Kidney (tissue), 14 donors: Measurements from ENCODE around the gene USH1G. TPM values are rescaled to one million over a fixed set of nuclear protein-coding genes. Genes with fewer than 3 reads are reported as not detected.
A peak's percentile ranks its signal among the peaks of the same experiment; 100 is the strongest.

Source experiments
- DNase-seq, 5 donors: peaks; one replicate each; pipeline ENCODE4 v3.0.0-alpha.2; 2013 to 2020
- FAIRE-seq: peaks from 2 replicates; lab custom pipeline; 2012; peaks lifted over from hg19 to GRCh38; lab: Jason Lieb, UNC
- H3K27ac ChIP-seq, 2 donors: one replicate each; pipeline ENCODE4 v1.7.0; 2013; ENCODE audit warnings: low read depth in 2 of 2, low read length in 2 of 2, inconsistent platforms in 1 of 2
- H3K27me3 ChIP-seq: one replicate; pipeline ENCODE4 v1.7.1; 2013; ENCODE audit warnings: low read length, inconsistent platforms; ENCODE audit not compliant: control insufficient read depth, insufficient read depth
- H3K36me3 ChIP-seq, 3 donors: one replicate each; pipeline versions ENCODE4 v1.7.0 to v1.7.1; 2013; ENCODE audit warnings: low read length in 3 of 3, control low read depth in 1 of 3, inconsistent platforms in 1 of 3; ENCODE audit not compliant: insufficient read depth in 3 of 3, control insufficient read depth in 2 of 3
- H3K4me1 ChIP-seq, 3 donors: one replicate each; pipeline versions ENCODE4 v1.7.0 to v1.7.1; 2013; ENCODE audit warnings: low read length in 3 of 3, inconsistent platforms in 1 of 3, low read depth in 1 of 3; ENCODE audit not compliant: control insufficient read depth in 2 of 3, insufficient read depth in 2 of 3
- H3K4me3 ChIP-seq, 3 donors: one replicate each; pipeline versions ENCODE4 v1.7.0 to v1.8.1; 2013; ENCODE audit warnings: low read length in 3 of 3, control low read depth in 1 of 3, inconsistent platforms in 1 of 3
- H3K9ac ChIP-seq, 3 donors: one replicate each; pipeline versions ENCODE4 v1.7.0 to v1.7.1; 2013; ENCODE audit warnings: low read length in 3 of 3, control low read depth in 1 of 3, inconsistent platforms in 1 of 3
- H3K9me3 ChIP-seq, 3 donors: one replicate each; pipeline versions ENCODE4 v1.7.0 to v1.7.1; 2013; ENCODE audit warnings: low read length in 3 of 3, control low read depth in 1 of 3, inconsistent platforms in 1 of 3; ENCODE audit not compliant: control insufficient read depth in 2 of 3, insufficient read depth in 1 of 3
- intact Hi-C: fragments of 100-400 bp; cut with DNase I; formaldehyde crosslinking; loops from one replicate; pipeline ENCODE4 v1.11.1; 2022
- polyA plus RNA-seq: library from polyadenylated mRNA; stranded (reverse); fragments of 350-450 nt; fragmentation: Illumina TruSeq; extraction: RNeasy Lipid Tissue Mini Kit (QIAGEN cat#74804); gene quantifications from one replicate; pipeline ENCODE4 v1.2.3, GENCODE V29; 2014; ENCODE audit warnings: low read depth, low replicate concordance; ENCODE audit not compliant: insufficient read depth
- total RNA-seq: library from RNA; stranded (reverse); fragmentation: NEBNext Ultra II Directional; extraction: Animal tissue kit (Norgen Biotek cat#: 25700); gene quantifications from one replicate; pipeline ENCODE4 v1.2.1, GENCODE V29; 2021
- TF ChIP-seq, protein P1 (sequence below): IDR thresholded peaks from 3 replicates; pipeline ENCODE4 v1.5.1; 2012; ENCODE audit warnings: mild to moderate bottlenecking, moderate library complexity, borderline replicate concordance; ENCODE audit not compliant: insufficient read depth; ENCODE audit errors: extremely low read depth
- donor health status: control.
- donor health status: control.
- donor health status: control.
- donor health status: control.
- donor health status: control.
- donor health status: DM: yes; HTN: yes; CAD: no.
- donor health status: Normal renal cell carcinoma (clear cell type).

Gene USH1G
- total and polyA plus RNA-seq, 2 donors from 2014 or later = 0.17 to 0.22 TPM

GRCh38 chr17:74950207-74950606 is 27.2 kb upstream of the USH1G start:
- no peaks in the 10 kb centered on the region for H3K4me1 ChIP-seq
- no peaks in the 10 kb centered on the region for H3K36me3 ChIP-seq
- TF ChIP-seq, protein P1, sequence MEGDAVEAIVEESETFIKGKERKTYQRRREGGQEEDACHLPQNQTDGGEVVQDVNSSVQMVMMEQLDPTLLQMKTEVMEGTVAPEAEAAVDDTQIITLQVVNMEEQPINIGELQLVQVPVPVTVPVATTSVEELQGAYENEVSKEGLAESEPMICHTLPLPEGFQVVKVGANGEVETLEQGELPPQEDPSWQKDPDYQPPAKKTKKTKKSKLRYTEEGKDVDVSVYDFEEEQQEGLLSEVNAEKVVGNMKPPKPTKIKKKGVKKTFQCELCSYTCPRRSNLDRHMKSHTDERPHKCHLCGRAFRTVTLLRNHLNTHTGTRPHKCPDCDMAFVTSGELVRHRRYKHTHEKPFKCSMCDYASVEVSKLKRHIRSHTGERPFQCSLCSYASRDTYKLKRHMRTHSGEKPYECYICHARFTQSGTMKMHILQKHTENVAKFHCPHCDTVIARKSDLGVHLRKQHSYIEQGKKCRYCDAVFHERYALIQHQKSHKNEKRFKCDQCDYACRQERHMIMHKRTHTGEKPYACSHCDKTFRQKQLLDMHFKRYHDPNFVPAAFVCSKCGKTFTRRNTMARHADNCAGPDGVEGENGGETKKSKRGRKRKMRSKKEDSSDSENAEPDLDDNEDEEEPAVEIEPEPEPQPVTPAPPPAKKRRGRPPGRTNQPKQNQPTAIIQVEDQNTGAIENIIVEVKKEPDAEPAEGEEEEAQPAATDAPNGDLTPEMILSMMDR = no peak
- peak in 1 of 5 donors; percentile 56 for DNase-seq
- no peak for FAIRE-seq
- intact Hi-C loops = no loop called here
- no peak overlapping the region for H3K27ac ChIP-seq
- H3K27me3 ChIP-seq = no peaks in the 10 kb centered on the region
- H3K9me3 ChIP-seq = no peaks in the 10 kb centered on the region
- H3K4me3 ChIP-seq = no peak overlapping the region
- no peak overlapping the region for H3K9ac ChIP-seq

DNA sequence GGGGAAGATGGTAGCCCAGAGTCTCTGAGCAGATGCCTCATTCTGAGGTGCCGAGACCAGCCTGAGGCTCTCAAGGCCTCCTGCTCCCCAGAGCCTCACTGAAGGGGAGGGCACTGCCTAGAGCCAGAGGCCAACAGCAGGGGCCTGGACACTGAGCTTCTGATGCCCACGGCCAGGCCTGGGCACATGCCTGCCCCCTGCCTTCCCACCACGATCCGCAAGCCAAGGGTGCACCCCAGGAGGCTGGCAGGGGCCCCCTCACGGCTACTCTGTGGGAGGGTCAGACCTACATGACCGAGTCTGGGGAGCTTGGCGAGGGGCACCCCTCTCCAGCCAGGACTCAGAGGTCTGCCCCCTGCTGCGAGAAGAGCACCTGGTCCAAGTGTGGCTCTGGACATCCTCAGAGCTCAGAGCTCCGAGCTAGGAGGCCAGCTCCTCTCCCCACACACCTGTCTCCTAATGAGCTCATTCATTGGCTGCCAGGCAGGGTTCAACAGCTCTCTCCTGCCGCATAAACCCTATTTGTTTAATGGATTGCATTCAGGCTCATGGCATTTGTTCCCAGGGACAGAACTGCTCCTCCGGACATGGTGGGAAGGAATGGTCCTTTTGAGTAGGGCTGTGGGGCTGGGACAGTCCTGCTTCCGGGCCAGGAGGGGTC is 26.5 kb upstream of the USH1G start:
- H3K27ac ChIP-seq = no peak overlapping the region
- DNase-seq (peak in 1 of 5 donors; percentile 56), FAIRE-seq (no peak)
- H3K36me3 ChIP-seq = no peaks in the 10 kb centered on the region
- TF ChIP-seq, protein P1 = no peak
- no peaks in the 10 kb centered on the region for H3K27me3 ChIP-seq
- H3K9me3 ChIP-seq = no peaks in the 10 kb centered on the region
- no peaks in the 10 kb centered on the region for H3K4me1 ChIP-seq
- no peak overlapping the region for H3K4me3 ChIP-seq
- intact Hi-C loops = no loop called here
- H3K9ac ChIP-seq = no peak overlapping the region

GRCh38 chr17:74947041-74947754 is 24.1 kb upstream of the USH1G start:
- DNase-seq (peak in 1 of 5 donors; percentile 46), FAIRE-seq (no peak)
- no peaks in the 10 kb centered on the region for H3K9me3 ChIP-seq
- H3K4me3 ChIP-seq = no peak overlapping the region
- H3K27ac ChIP-seq = no peak overlapping the region
- no peaks in the 10 kb centered on the region for H3K27me3 ChIP-seq
- no peaks in the 10 kb centered on the region for H3K36me3 ChIP-seq
- TF ChIP-seq, protein P1 = no peak
- intact Hi-C loops = no loop called here
- H3K9ac ChIP-seq = no peak overlapping the region
- no peaks in the 10 kb centered on the region for H3K4me1 ChIP-seq
